Epidermal melanocyte (primary cell): ENCODE results near the gene UMODL1.

Experiments used
- DNase-seq: peaks from one replicate; pipeline ENCODE4 v3.0.0; 2011; ENCODE audit warnings: low spot score; ENCODE audit not compliant: insufficient read length

The UMODL1 gene, protein sequence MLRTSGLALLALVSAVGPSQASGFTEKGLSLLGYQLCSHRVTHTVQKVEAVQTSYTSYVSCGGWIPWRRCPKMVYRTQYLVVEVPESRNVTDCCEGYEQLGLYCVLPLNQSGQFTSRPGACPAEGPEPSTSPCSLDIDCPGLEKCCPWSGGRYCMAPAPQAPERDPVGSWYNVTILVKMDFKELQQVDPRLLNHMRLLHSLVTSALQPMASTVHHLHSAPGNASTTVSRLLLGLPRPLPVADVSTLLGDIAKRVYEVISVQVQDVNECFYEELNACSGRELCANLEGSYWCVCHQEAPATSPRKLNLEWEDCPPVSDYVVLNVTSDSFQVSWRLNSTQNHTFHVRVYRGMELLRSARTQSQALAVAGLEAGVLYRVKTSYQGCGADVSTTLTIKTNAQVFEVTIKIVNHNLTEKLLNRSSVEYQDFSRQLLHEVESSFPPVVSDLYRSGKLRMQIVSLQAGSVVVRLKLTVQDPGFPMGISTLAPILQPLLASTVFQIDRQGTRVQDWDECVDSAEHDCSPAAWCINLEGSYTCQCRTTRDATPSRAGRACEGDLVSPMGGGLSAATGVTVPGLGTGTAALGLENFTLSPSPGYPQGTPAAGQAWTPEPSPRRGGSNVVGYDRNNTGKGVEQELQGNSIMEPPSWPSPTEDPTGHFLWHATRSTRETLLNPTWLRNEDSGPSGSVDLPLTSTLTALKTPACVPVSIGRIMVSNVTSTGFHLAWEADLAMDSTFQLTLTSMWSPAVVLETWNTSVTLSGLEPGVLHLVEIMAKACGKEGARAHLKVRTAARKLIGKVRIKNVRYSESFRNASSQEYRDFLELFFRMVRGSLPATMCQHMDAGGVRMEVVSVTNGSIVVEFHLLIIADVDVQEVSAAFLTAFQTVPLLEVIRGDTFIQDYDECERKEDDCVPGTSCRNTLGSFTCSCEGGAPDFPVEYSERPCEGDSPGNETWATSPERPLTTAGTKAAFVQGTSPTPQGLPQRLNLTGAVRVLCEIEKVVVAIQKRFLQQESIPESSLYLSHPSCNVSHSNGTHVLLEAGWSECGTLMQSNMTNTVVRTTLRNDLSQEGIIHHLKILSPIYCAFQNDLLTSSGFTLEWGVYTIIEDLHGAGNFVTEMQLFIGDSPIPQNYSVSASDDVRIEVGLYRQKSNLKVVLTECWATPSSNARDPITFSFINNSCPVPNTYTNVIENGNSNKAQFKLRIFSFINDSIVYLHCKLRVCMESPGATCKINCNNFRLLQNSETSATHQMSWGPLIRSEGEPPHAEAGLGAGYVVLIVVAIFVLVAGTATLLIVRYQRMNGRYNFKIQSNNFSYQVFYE

DNA sequence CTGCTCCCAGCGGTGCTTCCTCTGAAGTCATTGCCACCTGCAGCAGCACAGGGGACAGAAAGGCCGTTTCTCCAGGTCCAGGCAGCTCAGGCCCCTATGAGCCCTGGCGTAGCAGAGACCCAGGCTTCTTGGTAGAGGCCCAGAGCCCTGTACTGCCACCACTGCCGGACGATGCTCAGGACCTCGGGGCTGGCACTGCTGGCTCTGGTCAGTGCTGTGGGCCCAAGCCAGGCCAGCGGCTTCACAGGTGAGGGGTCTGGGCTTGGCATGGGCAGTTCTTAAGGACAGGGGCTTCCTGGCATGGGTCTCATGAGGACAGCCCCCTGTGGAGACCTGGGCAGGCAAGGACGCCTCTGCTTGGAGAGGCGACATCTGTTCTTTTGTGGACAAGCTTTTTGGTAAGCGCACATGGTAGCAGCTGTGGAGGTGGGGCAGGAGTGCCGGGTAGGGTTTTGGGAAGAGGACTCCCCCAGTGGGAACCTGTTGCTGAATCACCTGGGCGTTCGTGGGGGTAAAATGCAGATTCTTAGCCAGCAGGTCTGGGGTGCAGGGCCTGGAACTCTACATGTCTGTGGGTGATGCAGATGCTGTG lies at the start of gene UMODL1:
Gene UMODL1 (plus strand): TSS at position 172 of the 592 bp plus-strand sequence. CDS start 0 bp downstream, at position 172.
- DNase-seq: no peak

DNA sequence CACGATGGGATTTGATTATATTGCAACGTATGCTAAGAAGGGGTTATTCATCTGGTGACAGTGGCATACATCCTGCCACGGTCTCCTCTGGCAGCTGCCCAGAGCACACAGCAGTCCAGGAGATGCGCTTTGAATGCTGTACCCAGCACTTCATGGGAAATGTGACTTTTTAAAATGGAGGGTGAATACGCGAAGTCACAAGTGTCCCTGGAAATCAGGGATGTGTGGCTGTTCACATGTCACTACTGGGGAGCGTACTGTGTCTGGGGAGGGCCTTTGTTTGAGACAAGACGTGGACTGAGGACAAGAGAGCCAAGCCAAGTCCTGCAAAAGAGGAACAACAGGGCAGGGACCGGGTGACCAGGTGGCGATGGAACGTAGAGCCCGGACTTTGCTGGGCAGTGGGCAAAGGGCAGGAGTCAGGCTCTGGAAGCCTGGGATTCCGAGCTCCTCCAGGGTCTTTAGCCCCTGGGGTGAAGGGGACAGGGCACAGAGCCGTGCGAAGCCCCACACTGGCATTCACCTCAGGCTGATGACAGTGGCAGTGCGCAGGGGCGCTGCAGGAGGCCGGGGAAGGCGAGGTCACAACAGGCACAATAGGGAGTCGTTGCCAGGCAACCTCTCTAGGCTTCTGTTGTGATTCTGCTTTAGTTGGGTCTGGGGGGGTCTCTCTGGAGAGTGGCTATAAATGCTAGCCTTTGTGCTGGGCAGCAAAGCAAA lies 49.6 kb upstream of the UMODL1 start:
- no peak for DNase-seq

DNA sequence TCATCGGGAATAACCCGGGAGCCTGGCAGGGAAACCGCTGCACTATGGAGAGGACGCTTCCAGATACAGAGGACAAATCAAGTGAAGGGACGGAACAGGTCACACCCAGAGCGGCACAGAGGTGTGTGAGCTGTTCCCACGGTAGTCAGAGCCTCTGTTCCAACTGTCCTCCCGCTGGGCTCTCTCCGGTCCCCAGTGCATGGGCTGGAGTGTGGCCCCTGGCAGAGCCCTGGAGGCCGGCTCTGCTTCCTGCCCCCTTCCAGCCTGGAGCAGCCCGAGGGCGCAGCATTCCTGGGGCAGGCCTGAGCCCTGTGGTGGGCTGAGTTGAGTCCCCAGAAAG lies 49.1 kb upstream of the UMODL1 start:
- DNase-seq: no peak

DNA sequence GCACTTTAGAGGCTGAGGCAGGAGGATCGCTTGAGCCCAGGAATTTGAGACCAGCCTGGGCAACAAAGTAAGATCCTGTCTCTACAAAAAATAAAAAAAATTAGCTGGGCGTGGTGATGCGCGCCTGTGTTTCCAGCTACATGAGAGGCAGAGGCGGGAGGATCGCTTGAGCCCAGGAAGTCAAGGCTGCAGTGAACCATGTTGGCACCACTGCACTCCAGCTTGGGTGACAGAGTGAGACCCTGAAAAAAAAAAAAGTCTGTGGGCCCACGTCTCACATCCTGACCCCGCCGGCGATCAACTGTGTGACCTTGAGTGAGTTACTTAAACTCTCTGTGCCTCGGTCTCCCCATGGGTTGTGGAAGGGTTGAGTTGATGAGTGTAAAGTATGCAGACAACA lies 48.2 kb upstream of the UMODL1 start:
- no peak for DNase-seq

DNA sequence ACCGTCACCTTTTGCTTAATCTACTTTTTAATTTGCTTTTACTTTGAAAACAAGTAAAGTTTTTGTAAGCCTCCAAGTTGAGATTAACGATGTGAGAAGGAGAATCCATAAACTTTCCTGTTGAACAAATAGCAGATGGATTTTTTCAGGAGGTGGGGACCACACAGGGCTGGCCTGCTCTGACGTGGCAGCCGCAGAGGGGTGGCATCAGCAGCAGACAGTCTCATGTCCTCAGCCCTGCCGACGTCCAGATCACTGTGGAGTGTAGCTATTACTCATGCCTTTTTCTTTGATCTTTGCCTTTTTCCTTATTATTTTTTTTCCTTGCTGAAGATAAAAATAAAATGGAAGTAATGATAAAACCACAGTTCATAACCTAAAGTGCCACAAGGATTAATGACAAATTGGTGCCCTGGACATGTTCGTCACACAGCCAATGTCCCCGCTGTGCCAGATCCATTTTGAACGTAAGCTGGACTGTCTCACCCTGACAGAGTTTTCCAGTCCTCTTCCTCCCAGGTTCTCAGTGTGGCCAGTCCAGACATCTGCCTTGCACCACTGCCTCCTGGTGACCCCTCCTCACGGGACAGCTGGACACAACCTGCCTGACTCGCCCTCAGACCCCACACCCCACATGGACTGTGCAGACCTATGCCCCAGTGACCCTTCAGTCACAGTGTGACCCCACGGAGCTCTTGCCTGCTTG lies 45.6 kb upstream of the UMODL1 start:
- no peak for DNase-seq

DNA sequence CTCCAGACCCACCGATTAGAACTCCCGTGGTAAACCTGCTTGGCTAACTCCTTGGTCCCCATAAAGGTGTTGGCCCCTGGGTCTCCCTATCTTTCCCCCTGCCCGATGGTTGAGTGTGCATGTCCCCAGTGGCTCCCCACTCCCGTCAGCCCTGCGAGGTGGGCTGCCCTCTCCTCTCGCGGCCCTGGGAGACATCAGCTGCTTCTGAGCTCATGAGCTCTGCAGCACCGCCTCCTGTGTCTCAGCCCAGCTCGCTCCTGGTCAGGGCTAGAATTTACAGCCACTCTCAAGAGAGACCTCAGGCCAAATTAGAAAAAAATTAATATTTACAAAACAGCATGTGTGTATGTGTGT lies 45.1 kb upstream of the UMODL1 start:
- no peak for DNase-seq

DNA sequence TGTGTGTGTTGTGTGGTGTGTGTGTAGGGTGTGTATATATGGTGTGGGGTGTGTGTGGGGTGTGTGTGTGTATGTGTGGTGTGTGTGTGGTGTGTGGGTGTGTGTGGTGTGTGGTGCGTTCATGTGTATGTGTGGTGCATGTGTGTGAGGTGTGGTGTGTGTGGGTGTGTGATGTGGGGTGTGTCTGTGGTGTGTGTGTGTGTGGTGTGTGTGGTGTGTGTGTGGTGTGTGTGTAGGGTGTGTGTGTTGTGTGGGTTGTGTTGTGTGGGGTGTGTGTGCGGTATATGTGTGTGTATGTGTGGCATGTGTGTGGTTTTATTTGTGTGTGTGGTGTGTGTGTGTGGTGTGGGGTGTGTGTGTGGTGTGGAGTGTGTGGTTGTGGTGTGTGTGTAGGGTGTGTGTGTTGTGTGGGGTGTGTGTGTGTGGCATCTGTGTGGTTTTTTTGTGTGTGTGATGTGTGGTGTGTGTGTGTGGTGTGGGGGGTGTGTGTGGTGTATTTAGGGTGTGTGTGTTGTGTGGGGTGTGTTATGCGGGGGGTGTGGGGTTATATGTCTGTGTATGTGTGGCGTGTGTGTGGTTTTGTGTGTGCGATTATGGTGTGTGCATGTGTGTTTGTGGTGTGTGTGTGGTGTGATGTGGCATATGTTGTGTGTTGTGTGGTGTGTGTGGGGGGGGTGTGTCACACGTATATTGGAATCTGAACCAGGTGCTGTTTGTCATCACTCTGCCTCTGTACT lies 43.9 kb upstream of the UMODL1 start:
- DNase-seq: no peak

DNA sequence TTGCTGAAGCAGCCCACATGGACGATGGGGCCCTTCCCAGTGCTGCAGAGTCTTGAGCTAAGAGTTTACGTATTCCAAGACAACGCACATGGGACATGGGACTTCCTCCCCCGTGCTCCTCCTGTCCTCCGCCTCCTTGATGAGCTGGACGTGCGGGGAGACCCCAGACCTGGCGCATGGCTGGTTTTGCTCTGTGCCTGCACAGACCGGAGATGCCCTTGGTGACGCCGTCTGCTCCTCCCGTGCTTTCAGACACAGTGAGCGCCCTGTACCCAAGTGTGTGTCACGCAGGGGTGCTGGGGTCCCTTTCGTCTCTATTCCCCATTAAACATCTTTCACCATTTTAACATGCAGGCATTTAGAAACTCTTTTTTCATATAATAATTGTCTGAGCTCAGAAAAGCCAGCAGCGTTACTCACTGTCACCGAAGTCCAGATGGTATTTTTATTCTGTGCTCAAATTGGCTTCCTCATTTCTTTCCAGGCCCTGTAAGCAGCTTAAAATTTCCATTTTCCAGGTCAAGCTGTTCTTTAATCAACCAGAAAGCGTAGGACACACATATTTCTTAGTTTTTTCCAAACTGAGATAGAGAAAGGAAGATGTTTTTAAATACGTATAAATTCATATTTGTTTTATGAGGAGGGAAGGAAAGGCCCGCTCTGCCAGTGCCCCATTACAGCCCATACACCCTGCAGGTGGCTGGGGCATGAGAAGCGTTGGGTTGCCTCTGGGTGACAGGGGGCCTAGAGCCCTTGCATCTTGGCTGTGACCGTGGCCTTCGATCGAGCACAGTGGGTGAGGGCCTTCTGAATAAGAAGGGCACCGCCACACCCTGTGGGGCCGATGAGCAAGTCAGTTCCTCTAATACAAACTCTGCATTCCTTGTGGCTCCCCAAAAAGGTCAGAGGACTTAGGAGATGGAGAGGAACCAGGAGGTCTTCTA lies 43.0 kb upstream of the UMODL1 start:
- no peak for DNase-seq

DNA sequence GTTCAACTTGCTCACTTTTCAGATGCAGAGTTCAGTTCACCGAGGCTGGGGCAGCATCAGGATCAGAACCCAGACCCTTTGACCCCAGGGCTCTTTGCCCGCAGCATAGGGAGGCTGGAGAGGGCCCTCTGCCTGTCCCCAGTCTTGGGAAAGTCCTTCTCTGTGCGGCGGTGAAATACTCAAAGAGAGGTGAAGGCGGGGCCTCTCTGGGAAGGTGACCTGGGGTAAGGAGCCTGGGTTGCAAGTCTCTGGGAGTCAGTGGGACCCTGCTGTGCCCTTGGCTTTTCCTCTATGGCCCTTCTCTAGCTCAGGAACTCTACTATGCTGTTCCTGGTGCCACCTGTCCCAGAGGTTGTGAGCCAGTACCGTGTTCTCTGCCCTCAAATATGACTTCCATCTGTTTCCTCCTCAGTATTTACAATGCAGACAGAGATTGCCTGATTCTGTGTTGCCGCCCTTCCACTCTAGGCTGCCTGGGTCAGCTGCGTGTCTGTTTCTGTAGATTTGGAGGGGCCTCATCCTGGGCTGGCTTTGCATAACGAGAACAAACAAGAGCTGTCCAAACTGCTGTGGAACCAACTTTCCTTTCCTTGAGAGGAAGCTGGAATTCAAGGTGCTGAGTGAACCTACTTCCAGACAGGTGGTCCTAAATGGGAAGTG lies 42.2 kb upstream of the UMODL1 start:
- DNase-seq: no peak

DNA sequence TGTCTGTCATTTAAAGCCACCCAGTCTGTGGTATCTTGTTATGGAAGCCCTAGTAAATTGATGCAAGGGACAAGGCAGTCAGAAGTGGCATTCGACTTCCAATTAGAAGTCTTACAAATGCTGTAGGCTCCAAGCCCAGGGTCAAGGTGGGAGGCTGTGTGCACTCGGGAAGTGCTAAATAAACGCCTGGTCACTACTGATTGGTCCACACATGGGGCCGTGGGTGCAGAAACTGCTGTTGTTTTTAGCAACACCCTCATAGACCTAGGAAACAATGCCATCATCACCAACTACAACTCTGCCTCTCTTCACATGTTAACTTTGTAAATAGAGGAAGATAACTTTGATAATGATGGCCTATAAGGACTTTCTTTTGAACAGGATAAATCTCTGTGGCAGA lies 40.8 kb upstream of the UMODL1 start:
- no peak for DNase-seq

DNA sequence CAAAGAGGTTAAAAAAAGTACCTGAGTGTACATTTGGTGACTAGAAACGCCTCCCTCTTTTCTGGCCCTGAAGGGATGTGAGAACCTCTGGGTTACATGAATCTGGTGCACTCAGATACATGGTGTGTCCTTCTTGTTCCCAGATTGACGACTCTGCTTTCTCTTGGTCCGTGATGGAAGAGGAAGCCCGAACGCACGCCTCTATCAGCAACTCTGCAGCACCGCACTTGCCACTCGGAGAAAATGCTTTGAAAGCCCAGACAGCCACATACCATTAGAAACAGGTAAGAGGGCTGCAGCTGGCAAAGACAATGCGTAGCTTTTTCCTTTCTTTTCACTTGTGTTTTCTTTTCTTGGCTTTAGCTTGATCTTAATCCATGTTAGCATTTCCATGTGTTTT lies 39.9 kb upstream of the UMODL1 start:
- DNase-seq: no peak

DNA sequence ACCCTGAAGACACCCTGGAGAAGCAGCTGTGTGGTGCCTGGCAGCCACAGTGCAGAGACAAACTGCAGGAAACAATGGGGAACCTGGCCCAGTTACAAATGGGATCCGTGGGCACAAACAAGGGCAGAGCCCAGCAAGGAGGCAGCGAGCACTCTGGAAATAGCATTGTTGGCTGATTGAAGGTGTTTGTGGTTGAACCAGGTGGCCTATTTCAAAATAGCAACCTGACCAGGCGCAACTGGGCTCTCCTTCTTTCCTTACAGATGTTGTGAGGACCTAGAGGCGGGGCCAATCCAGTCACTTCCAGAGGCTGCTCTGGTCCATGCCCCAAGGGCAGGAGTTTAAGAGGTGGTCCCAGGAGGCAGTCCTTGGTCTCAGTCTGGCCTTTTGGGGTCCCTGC lies 39.3 kb upstream of the UMODL1 start:
- DNase-seq: no peak

DNA sequence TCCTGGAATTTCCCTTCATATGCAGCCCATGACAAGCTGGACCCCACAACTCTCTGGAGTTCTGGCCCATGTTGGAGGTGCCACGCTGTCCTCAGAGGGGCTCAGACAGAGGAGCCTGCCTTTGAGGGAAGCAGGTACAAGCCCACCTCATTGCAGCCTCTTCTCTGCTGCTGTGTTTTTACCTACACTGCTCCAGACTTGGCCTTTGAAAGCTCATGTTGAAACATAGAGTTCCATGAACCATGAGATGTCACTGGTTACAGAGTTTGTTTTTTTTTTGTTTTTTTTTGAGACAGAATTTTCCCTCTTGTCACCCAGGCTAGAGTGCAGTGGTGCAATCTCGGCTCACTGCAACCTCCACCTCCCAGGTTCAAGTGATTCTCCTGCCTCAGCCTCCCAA lies 38.9 kb upstream of the UMODL1 start:
- DNase-seq: no peak

DNA sequence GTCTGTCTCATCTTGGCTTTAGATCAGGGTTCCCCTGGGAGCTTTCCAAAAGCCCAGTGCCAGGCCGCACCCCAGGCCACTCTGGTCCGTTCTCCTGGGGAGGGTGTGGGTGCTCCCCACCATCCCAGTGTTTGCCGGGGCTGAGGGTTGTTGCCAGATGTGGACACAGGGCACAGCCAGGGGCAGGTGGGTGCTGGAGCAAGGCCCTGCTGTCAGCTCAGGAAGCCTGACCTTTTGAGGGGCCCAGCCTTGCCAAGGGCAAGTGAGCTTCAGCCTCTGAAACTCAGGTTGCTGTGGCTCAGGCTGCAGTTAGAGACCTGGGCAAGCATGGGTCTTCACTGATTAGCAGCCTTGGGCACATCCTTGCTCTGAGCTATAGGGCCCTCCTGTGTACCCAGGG lies 38.1 kb upstream of the UMODL1 start:
- DNase-seq: no peak

DNA sequence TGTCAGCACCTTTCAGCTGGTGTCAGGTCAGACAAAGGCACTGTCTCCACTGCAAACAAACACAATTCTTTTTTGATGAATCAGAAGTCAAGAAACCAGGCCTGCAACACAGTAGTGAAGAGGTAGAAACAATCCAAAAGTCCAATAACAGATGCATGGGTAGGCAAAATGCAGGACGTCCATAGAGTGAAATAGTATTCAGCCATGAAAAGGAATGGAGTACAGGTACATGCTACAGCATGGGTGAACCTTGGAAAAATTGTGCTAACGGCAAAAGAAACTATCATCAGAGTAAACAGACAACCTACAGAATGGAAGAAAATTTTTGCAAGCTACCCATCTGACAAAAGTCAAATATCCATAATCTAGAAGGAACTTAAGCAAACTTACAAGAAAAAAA lies 34.8 kb upstream of the UMODL1 start:
- no peak for DNase-seq

DNA sequence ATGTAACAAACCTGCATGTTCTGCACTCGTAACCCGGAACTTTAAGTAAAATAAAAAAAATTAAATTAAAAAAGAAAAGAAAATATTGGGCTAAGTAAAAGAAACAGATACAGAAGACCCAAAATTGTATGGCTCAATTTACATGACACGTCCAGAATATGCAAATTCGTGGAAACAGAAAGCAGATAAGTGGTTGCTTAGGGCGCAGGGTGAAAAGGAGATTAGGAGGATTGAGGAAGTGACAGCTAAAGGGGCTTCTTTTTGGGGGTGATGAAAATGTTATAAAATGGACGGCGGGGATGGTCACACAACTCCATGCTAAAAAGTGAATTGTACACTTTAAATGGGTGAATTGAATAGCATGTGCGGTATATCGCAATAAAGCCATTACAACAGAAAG lies 33.6 kb upstream of the UMODL1 start:
- no peak for DNase-seq

DNA sequence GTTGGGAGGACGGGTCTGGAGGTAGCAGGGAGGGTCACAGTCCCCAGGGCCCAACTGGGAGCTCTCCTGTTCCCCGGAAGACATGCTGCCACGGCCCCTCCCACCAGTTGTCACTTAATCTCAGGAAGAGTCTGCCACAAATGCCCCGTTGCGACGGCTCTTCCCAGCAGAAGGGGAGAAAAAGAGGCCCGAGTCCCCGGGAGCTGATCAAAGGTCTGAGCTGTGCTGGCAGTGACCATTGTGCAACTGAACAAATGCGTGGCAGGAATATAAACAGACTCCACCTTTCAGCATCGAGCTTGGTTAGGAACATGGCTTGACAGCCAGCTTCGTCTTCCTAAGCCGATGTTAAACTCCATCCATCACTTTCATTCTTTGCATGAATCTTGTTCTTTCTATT lies 33.2 kb upstream of the UMODL1 start:
- no peak for DNase-seq

DNA sequence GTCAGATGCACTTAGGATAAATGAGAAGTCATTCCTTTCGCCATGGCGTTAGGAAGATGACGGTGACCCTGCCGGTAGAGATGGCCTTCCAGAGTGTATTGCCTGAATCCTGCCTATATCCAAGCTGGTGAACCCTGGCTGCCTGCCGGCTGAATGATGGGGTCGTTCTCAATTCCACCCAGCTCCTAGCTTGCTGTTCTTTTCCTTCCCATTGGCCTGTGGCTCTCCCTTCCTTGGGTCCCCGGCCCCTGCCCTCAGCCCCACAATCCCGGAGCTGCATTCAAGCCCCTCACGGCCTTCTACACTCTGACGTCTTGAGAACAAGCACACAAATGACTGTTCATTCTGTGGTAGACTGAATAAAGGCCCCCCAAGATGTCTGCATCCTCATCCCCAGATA lies 32.7 kb upstream of the UMODL1 start:
- no peak for DNase-seq
